NB4 (cell line): ENCODE data around the gene MED20.

Experiments
- CTCF ChIP-seq: IDR thresholded peaks from one replicate; pipeline ENCODE4 v1.5.1; 2012; ENCODE audit warnings: low read depth, low read length
- POLR2A ChIP-seq: IDR thresholded peaks from 2 replicates; pipeline ENCODE4 v1.6.1; 2011; ENCODE audit warnings: mild to moderate bottlenecking; ENCODE audit not compliant: insufficient read length; ENCODE audit errors: extremely low read depth

GRCh38 chr6:41914869-41915530, 5.9 kb downstream of the MED20 start:
- TF ChIP-seq CTCF, result no peak
- no peak for TF ChIP-seq POLR2A
